ENCODE measurements around the gene PDZD2. TPM values are rescaled to one million over a fixed set of nuclear protein-coding genes. Genes with fewer than 3 reads are reported as not detected.

The PDZD2 gene
- total RNA-seq, 1 experiment from 2014 or later = not detected

DNA sequence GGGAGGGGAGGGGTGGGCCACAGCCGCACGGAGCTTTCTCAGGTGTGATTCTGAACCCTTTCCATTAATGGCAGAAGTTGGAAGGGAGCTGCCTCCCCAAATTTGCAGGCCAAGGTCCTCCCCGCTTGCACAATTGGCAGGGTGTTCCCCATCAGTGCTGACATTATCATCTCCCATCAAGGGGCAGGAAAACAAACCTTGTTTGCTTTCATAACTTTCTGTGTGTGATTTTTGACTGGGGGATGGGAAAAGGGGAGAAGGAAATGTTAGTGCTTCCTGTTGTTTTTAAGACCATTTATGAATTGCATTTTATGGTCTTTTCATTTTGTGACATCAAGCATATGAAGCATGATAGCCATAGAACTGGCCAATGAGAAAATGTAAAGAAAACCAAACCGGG, 292.9 kb downstream of the PDZD2 start:
- Histone ChIP-seq H4K20me1 (ENCODE audit: insufficient read depth) (no peaks in the 10 kb centered on the region), H3F3A (ENCODE audit: insufficient read depth, low read depth) (no peaks in the 10 kb centered on the region), H3K27me3 (ENCODE audit: insufficient read depth, low read depth) (peaks cover 89% of the 10 kb centered on the region), H3K27ac (no peak overlapping the region), H3K79me2 (ENCODE audit: low read depth) (no peaks in the 10 kb centered on the region), H3K4me1 (replicated peaks; ENCODE audit: insufficient read depth) (no peaks in the 10 kb centered on the region), H3K36me3 (ENCODE audit: low read depth) (no peaks in the 10 kb centered on the region), H2AFZ (no peak overlapping the region), H3K4me2 (no peak overlapping the region), H3K9me2 (ENCODE audit: insufficient read depth) (no peaks in the 10 kb centered on the region), H3K9me3 (ENCODE audit: insufficient read depth, low read depth) (no peaks in the 10 kb centered on the region), H3K4me3 (no peak overlapping the region)
- CTCF ChIA-PET = interaction anchor here (0.6 kb wide), 1 partner anchor 116 kb away, joined by 3 read pairs; no protein-coding TSS in a partner anchor
- DNase-seq = no peak
- intact Hi-C loops (cut with micrococcal nuclease; ENCODE audit: unreplicated experiment) = no loop called here
- POLR2A ChIA-PET (ENCODE audit: unreplicated experiment) = no interaction called here
- TF ChIP-seq CTCF (conservative IDR thresholded peaks at IDR 0.05) (no peak), EZH2 (IDR thresholded peaks at IDR 0.05; ENCODE audit: low read depth) (no peak)
- BruUV-seq (replicated peaks) = no TSS peak

DNA sequence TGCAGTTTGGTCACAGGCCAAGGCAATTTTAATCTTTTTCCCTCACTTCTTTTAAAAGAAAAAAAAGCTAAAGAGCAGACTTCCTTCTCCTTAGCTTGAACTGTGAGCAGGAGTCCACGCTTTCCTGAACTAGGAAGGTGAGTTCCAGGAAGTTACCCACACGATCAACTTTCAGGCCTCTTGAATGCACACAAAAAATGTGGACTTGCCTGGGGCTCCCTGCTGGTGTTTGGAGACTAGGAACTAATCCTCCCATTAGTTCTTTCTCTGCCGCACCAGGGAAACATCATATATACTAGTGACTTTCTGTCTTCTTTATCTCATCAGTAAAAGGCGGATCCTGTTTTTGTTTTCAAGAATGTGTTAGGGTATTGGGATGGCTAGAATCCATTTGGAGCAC, 295.2 kb downstream of the PDZD2 start:
- no peaks in the 10 kb centered on the region for H3K4me1 ChIP-seq (replicated peaks; ENCODE audit: insufficient read depth)
- no peak overlapping the region for H3K4me3 ChIP-seq
- H3K9me3 ChIP-seq (ENCODE audit: insufficient read depth, low read depth) = no peaks in the 10 kb centered on the region
- no peaks in the 10 kb centered on the region for H4K20me1 ChIP-seq (ENCODE audit: insufficient read depth)
- H3K27me3 ChIP-seq (ENCODE audit: insufficient read depth, low read depth) = peaks cover 92% of the 10 kb centered on the region
- no peaks in the 10 kb centered on the region for H3K36me3 ChIP-seq (ENCODE audit: low read depth)
- no peaks in the 10 kb centered on the region for H3K79me2 ChIP-seq (ENCODE audit: low read depth)
- POLR2A ChIA-PET (ENCODE audit: unreplicated experiment) = no interaction called here
- no peaks in the 10 kb centered on the region for H3K9me2 ChIP-seq (ENCODE audit: insufficient read depth)
- no peak overlapping the region for H3K27ac ChIP-seq
- CTCF ChIA-PET = no interaction called here
- H3F3A ChIP-seq (ENCODE audit: insufficient read depth, low read depth) = no peaks in the 10 kb centered on the region
- TF ChIP-seq CTCF (conservative IDR thresholded peaks at IDR 0.05) (no peak), EZH2 (IDR thresholded peaks at IDR 0.05; ENCODE audit: low read depth) (no peak)
- no peak for DNase-seq
- no peak overlapping the region for H2AFZ ChIP-seq
- intact Hi-C loops (cut with micrococcal nuclease; ENCODE audit: unreplicated experiment) = no loop called here
- H3K4me2 ChIP-seq = no peak overlapping the region
- no TSS peak for BruUV-seq (replicated peaks)

GRCh38 chr5:31935496-31936369, 296.8 kb downstream of the PDZD2 start:
- BruUV-seq (replicated peaks) = no TSS peak
- DNase-seq = no peak
- intact Hi-C loops (cut with micrococcal nuclease; ENCODE audit: unreplicated experiment) = no loop called here
- Histone ChIP-seq H3K4me1 (replicated peaks; ENCODE audit: insufficient read depth) (no peaks in the 10 kb centered on the region), H3K36me3 (ENCODE audit: low read depth) (no peaks in the 10 kb centered on the region), H3K4me3 (no peak overlapping the region), H3K79me2 (ENCODE audit: low read depth) (no peaks in the 10 kb centered on the region), H4K20me1 (ENCODE audit: insufficient read depth) (no peaks in the 10 kb centered on the region), H3F3A (ENCODE audit: insufficient read depth, low read depth) (no peaks in the 10 kb centered on the region), H3K9me3 (ENCODE audit: insufficient read depth, low read depth) (0 out of 2 replicates have a peak, but pooled peaks cover 5% of the 10 kb centered on the region), H3K9me2 (ENCODE audit: insufficient read depth) (no peaks in the 10 kb centered on the region), H2AFZ (no peak overlapping the region), H3K27ac (no peak overlapping the region), H3K27me3 (ENCODE audit: insufficient read depth, low read depth) (peaks cover 85% of the 10 kb centered on the region), H3K4me2 (no peak overlapping the region)
- ChIA-PET CTCF (no interaction called here), POLR2A (ENCODE audit: unreplicated experiment) (no interaction called here)
- TF ChIP-seq EZH2 (IDR thresholded peaks at IDR 0.05; ENCODE audit: low read depth) (no peak), CTCF (conservative IDR thresholded peaks at IDR 0.05) (no peak)

Data from PC-9 (cell line).